HepG2 (cell line): ENCODE results near the gene PSMD8. TPM values are rescaled to one million over a fixed set of nuclear protein-coding genes. Genes with fewer than 3 reads are reported as not detected.
A peak's percentile ranks its signal among the peaks of the same experiment; 100 is the strongest.

ENCODE experiments used
- CAMTA2 ChIP-seq: sonication (generic); formaldehyde crosslinking; IDR thresholded peaks from 2 replicates; pipeline ENCODE4 v1.4.0; 2020; ENCODE audit warnings: mild to moderate bottlenecking, missing genetic modification reagents, borderline replicate concordance
- CBX2 ChIP-seq, 2 experiments: fragments of 200-600 bp in 1 of 2; sonication (generic); formaldehyde crosslinking in 1 of 2; IDR thresholded peaks; 2 replicates each; pipeline versions ENCODE4 v1.7.0 to v1.8.1; 2018 to 2022; ENCODE audit warnings: low read depth in 2 of 2, low read length in 1 of 2, mild to moderate bottlenecking in 1 of 2, missing genetic modification reagents in 1 of 2
- EZH2 ChIP-seq: conservative IDR thresholded peaks from 2 replicates; pipeline ENCODE4 v1.6.1; 2012; ENCODE audit warnings: mild to moderate bottlenecking, low read depth, low read length, moderate library complexity
- FLYWCH1 ChIP-seq: sonication (generic); formaldehyde crosslinking; IDR thresholded peaks from 2 replicates; pipeline ENCODE4 v1.8.1; 2023; ENCODE audit warnings: mild to moderate bottlenecking, missing genetic modification reagents
- GTF3A ChIP-seq: sonication (generic); formaldehyde crosslinking; conservative IDR thresholded peaks from 2 replicates; pipeline ENCODE4 v1.4.0; 2020; ENCODE audit warnings: mild to moderate bottlenecking, missing genetic modification reagents
- HIVEP1 ChIP-seq: sonication (generic); formaldehyde crosslinking; IDR thresholded peaks from 2 replicates; pipeline ENCODE4 v1.4.0; 2020; ENCODE audit warnings: mild to moderate bottlenecking, missing genetic modification reagents
- HOXA5 ChIP-seq: sonication (generic); formaldehyde crosslinking; IDR thresholded peaks from 2 replicates; pipeline ENCODE4 v1.4.0; 2020; ENCODE audit warnings: missing genetic modification reagents
- NR2F1 ChIP-seq, 2 experiments: fragments of 450-650 bp in 1 of 2; formaldehyde crosslinking in 1 of 2; IDR thresholded peaks; 2 replicates each; pipeline versions ENCODE4 v1.5.0 to v1.6.1; 2016 to 2020; ENCODE audit warnings: mild to moderate bottlenecking in 1 of 2, missing compliant biosample characterization in 1 of 2, missing genetic modification reagents in 1 of 2, moderate library complexity in 1 of 2
- NR3C1 ChIP-seq: sonication (generic); formaldehyde crosslinking; IDR thresholded peaks from 2 replicates; pipeline ENCODE4 v1.4.0; 2020; ENCODE audit warnings: missing genetic modification reagents
- SMAD3 ChIP-seq: sonication (generic); formaldehyde crosslinking; IDR thresholded peaks from 2 replicates; pipeline ENCODE4 v1.4.0; 2020; ENCODE audit warnings: missing genetic modification reagents
- TEAD2 ChIP-seq: sonication (generic); formaldehyde crosslinking; IDR thresholded peaks from 2 replicates; pipeline ENCODE4 v1.9.0; 2021; ENCODE audit warnings: missing genetic modification reagents
- WIZ ChIP-seq: sonication (generic); formaldehyde crosslinking; IDR thresholded peaks from 2 replicates; pipeline ENCODE4 v1.5.1; 2020; ENCODE audit warnings: mild to moderate bottlenecking, missing genetic modification reagents
- YEATS2 ChIP-seq: sonication (generic); formaldehyde crosslinking; IDR thresholded peaks from 2 replicates; pipeline ENCODE4 v1.4.0; 2020; ENCODE audit warnings: missing genetic modification reagents, borderline replicate concordance
- ZNF30 ChIP-seq: sonication (generic); formaldehyde crosslinking; IDR thresholded peaks from 2 replicates; pipeline ENCODE4 v1.5.0; 2020; ENCODE audit warnings: mild to moderate bottlenecking, missing genetic modification reagents
- ZNF383 ChIP-seq: sonication (generic); formaldehyde crosslinking; IDR thresholded peaks from 2 replicates; pipeline ENCODE4 v1.4.0; 2020; ENCODE audit warnings: missing genetic modification reagents, mild to moderate bottlenecking, borderline replicate concordance
- ZNF432 ChIP-seq: sonication (generic); formaldehyde crosslinking; IDR thresholded peaks from 2 replicates; pipeline ENCODE4 v1.5.0; 2020; ENCODE audit warnings: missing genetic modification reagents, mild to moderate bottlenecking, borderline replicate concordance
- ZNF460 ChIP-seq: sonication (generic); formaldehyde crosslinking; IDR thresholded peaks from 2 replicates; pipeline ENCODE4 v1.5.1; 2020; ENCODE audit warnings: missing genetic modification reagents, mild to moderate bottlenecking, borderline replicate concordance
- ZNF562 ChIP-seq: sonication (generic); formaldehyde crosslinking; IDR thresholded peaks from 2 replicates; pipeline ENCODE4 v1.8.0; 2022; ENCODE audit warnings: missing genetic modification reagents, borderline replicate concordance
- ZNF660 ChIP-seq: sonication (generic); formaldehyde crosslinking; IDR thresholded peaks from 2 replicates; pipeline ENCODE4 v1.5.1; 2020; ENCODE audit warnings: mild to moderate bottlenecking, low read depth, missing genetic modification reagents, borderline replicate concordance
- ZNF674 ChIP-seq: sonication (generic); formaldehyde crosslinking; IDR thresholded peaks from 2 replicates; pipeline ENCODE4 v1.5.0; 2020; ENCODE audit warnings: low read depth, mild to moderate bottlenecking, missing genetic modification reagents
- ZNF777 ChIP-seq: sonication (generic); formaldehyde crosslinking; IDR thresholded peaks from 2 replicates; pipeline ENCODE4 v1.4.0; 2020; ENCODE audit warnings: missing genetic modification reagents
- ZNF782 ChIP-seq: sonication (generic); formaldehyde crosslinking; IDR thresholded peaks from 2 replicates; pipeline ENCODE4 v1.4.0; 2020; ENCODE audit warnings: missing genetic modification reagents, mild to moderate bottlenecking, borderline replicate concordance
- polyA plus RNA-seq, 8 experiments: library from polyadenylated mRNA; depleted of rRNA in 3 of 8; stranded (reverse) in 7 of 8; unstranded in 1 of 8; fragments of >200 nt; fragmentation: Illumina TruSeq in 4 of 8; extraction: Trizol in 4 of 8; gene quantifications; 2 replicates each; pipeline versions ENCODE4 v1.2.1 to v1.2.3, GENCODE V29; 2011 to 2016; ENCODE audit warnings: low read depth in 4 of 8, missing spikeins in 1 of 8, mixed read lengths in 1 of 8; ENCODE audit not compliant: insufficient read depth in 1 of 8
- total RNA-seq, 5 experiments: library from RNA; depleted of rRNA; stranded (reverse); fragments of >200 nt; fragmentation: Illumina TruSeq; extraction: Trizol; gene quantifications; 2 replicates each; pipeline ENCODE4 v1.2.3, GENCODE V29; 2016; ENCODE audit warnings: low read depth in 1 of 5
- TF ChIP-seq, protein P1 (sequence below): sonication (generic); formaldehyde crosslinking; IDR thresholded peaks from 2 replicates; pipeline ENCODE4 v1.4.0; 2020; ENCODE audit warnings: mild to moderate bottlenecking, missing genetic modification reagents
- TF ChIP-seq, protein P2 (sequence below): sonication (generic); formaldehyde crosslinking; IDR thresholded peaks from 2 replicates; pipeline ENCODE4 v1.4.0; 2020; ENCODE audit warnings: mild to moderate bottlenecking, missing genetic modification reagents
- TF ChIP-seq, protein P3 (sequence below): sonication (generic); formaldehyde crosslinking; conservative IDR thresholded peaks from 2 replicates; pipeline ENCODE4 v1.4.0; 2020; ENCODE audit warnings: mild to moderate bottlenecking, missing genetic modification reagents, moderate library complexity
- TF ChIP-seq, protein P4 (sequence below): sonication (generic); formaldehyde crosslinking; IDR thresholded peaks from 2 replicates; pipeline ENCODE4 v1.4.0; 2020; ENCODE audit warnings: missing genetic modification reagents

PSMD8 gene
- total and polyA plus RNA-seq, 2 of the 13 experiments (the other 11 are each of a cell fraction or from before 2014, with no cell fraction given), result 162 to 296 TPM

DNA sequence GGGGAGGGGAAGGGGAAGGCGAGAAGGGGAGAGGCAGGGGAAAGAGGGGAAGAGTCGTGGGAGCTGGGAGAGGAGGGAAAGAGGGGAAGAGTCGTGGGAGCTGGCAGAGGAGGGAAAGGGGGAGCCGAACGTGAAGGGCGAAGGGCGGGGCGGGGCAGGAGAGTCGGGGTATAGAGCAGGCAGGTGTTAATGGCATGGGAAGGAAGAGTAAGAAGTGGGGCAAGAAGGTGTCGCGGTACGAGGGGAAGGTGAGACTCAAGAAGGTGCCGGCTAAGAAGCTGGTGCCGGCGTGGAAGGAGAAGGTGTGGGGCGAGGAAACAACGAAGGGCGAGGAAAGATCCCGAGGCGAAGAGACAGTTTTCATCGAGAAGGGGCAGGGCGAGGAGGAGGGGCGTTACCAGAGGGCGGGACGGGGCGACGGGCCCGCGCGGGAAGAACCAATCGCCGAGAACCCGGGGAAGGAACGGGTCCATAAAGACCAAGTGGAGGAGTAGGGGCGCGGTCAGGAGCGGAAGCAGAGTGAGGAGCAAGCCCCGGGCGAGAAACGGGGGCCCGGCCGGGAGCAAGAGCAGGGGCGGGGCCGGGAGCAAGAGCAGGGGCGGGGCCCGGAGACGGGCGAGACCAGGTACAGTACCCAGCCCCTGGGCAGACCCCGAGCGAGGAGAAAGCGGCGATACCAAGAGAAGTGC lies 38.3 kb upstream of the PSMD8 start (continued):
- TF ChIP-seq ZNF782 (CRISPR knock-in tag), result no peak
- TF ChIP-seq HOXA5 (CRISPR knock-in tag), result no peak
- TF ChIP-seq CBX2 (IDR thresholded peaks at IDR 0.05; ENCODE audit: low read depth, low read length), result no peak
- no peak for TF ChIP-seq CBX2 (CRISPR knock-in tag; IDR thresholded peaks at IDR 0.05; ENCODE audit: low read depth)
- no peak for TF ChIP-seq ZNF432
- no peak for TF ChIP-seq WIZ (CRISPR knock-in tag)
- no peak for TF ChIP-seq ZNF562 (CRISPR knock-in tag)
- TF ChIP-seq ZNF660 (CRISPR knock-in tag), result no peak
- TF ChIP-seq CAMTA2 (CRISPR knock-in tag), result no peak
- TF ChIP-seq TEAD2 (CRISPR knock-in tag), result no peak
- TF ChIP-seq NR2F1 (CRISPR knock-in tag; IDR thresholded peaks at IDR 0.05), result no peak
- no peak for TF ChIP-seq GTF3A
- no peak for TF ChIP-seq HIVEP1 (CRISPR knock-in tag)
- no peak for TF ChIP-seq ZNF30
- no peak for TF ChIP-seq SMAD3 (CRISPR knock-in tag)
- TF ChIP-seq ZNF460 (CRISPR knock-in tag), result no peak
- TF ChIP-seq, protein P1, sequence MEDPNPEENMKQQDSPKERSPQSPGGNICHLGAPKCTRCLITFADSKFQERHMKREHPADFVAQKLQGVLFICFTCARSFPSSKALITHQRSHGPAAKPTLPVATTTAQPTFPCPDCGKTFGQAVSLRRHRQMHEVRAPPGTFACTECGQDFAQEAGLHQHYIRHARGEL (CRISPR knock-in tag), result no peak
- TF ChIP-seq ZNF777 (CRISPR knock-in tag), result no peak
- TF ChIP-seq ZNF383 (CRISPR knock-in tag), result no peak
- TF ChIP-seq, protein P2, sequence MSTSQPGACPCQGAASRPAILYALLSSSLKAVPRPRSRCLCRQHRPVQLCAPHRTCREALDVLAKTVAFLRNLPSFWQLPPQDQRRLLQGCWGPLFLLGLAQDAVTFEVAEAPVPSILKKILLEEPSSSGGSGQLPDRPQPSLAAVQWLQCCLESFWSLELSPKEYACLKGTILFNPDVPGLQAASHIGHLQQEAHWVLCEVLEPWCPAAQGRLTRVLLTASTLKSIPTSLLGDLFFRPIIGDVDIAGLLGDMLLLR, result 0 out of 2 replicates have a peak, but pooled peaks have one; percentile 8
- no peak for TF ChIP-seq EZH2
- TF ChIP-seq NR3C1, result no peak
- TF ChIP-seq, protein P3, sequence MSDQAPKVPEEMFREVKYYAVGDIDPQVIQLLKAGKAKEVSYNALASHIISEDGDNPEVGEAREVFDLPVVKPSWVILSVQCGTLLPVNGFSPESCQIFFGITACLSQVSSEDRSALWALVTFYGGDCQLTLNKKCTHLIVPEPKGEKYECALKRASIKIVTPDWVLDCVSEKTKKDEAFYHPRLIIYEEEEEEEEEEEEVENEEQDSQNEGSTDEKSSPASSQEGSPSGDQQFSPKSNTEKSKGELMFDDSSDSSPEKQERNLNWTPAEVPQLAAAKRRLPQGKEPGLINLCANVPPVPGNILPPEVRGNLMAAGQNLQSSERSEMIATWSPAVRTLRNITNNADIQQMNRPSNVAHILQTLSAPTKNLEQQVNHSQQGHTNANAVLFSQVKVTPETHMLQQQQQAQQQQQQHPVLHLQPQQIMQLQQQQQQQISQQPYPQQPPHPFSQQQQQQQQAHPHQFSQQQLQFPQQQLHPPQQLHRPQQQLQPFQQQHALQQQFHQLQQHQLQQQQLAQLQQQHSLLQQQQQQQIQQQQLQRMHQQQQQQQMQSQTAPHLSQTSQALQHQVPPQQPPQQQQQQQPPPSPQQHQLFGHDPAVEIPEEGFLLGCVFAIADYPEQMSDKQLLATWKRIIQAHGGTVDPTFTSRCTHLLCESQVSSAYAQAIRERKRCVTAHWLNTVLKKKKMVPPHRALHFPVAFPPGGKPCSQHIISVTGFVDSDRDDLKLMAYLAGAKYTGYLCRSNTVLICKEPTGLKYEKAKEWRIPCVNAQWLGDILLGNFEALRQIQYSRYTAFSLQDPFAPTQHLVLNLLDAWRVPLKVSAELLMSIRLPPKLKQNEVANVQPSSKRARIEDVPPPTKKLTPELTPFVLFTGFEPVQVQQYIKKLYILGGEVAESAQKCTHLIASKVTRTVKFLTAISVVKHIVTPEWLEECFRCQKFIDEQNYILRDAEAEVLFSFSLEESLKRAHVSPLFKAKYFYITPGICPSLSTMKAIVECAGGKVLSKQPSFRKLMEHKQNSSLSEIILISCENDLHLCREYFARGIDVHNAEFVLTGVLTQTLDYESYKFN (CRISPR knock-in tag), result 0 out of 2 replicates have a peak, but pooled peaks have one; percentile 29
- TF ChIP-seq, protein P4, sequence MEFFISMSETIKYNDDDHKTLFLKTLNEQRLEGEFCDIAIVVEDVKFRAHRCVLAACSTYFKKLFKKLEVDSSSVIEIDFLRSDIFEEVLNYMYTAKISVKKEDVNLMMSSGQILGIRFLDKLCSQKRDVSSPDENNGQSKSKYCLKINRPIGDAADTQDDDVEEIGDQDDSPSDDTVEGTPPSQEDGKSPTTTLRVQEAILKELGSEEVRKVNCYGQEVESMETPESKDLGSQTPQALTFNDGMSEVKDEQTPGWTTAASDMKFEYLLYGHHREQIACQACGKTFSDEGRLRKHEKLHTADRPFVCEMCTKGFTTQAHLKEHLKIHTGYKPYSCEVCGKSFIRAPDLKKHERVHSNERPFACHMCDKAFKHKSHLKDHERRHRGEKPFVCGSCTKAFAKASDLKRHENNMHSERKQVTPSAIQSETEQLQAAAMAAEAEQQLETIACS (CRISPR knock-in tag), result no peak
- TF ChIP-seq YEATS2 (CRISPR knock-in tag), result no peak
- no peak for TF ChIP-seq FLYWCH1 (CRISPR knock-in tag)
- no peak for TF ChIP-seq ZNF674 (CRISPR knock-in tag)
